Liver (tissue), 3 donors: Measurements from ENCODE around the gene CTNNA2.

Experiments used
- CTCF ChIP-seq: fragments of 150-350 bp; IDR thresholded peaks from 2 replicates; pipeline ENCODE4 v1.5.1; 2017; ENCODE audit warnings: improper control_type of control experiment, low read depth, low read length; ENCODE audit not compliant: missing input control
- GABPA ChIP-seq, 2 donors: IDR thresholded peaks in 1 of 2; conservative IDR thresholded peaks in 1 of 2; 2 replicates each; pipeline ENCODE4 v1.6.1; 2016; ENCODE audit warnings: antibody characterized with exemption in 2 of 2, mild to moderate bottlenecking in 1 of 2, moderate library complexity in 1 of 2
- HNF4G ChIP-seq: IDR thresholded peaks from 2 replicates; pipeline ENCODE4 v1.6.1; 2016; ENCODE audit warnings: antibody characterized with exemption
- MAX ChIP-seq: IDR thresholded peaks from 2 replicates; pipeline ENCODE4 v1.6.1; 2016; ENCODE audit warnings: antibody characterized with exemption
- REST ChIP-seq: IDR thresholded peaks from 2 replicates; pipeline ENCODE4 v1.6.1; 2016; ENCODE audit warnings: antibody characterized with exemption, mild to moderate bottlenecking
- donor health status: healthy.
- donor health status: healthy.

GRCh38 chr2:80258793-80259192 is 745.9 kb downstream of the CTNNA2 start:
- no peak for TF ChIP-seq CTCF
- no peak for TF ChIP-seq HNF4G
- TF ChIP-seq GABPA (IDR thresholded peaks at IDR 0.05 in 1 of 2, conservative IDR thresholded peaks at IDR 0.05 in 1 of 2) = no peak
- no peak for TF ChIP-seq MAX
- no peak for TF ChIP-seq REST
